NCI-H510A (cell line): ENCODE measurements around the gene KATNIP.

Source experiments
- DNase-seq: peaks from one replicate; lab custom pipeline; 2025; lab: John Stamatoyannopoulos, UW

Gene KATNIP

GRCh38 chr16:27583634-27584033 is 33.7 kb downstream of the KATNIP start:
- DNase-seq = no peak

- DNase-seq = no peak
Measured at GRCh38 chr16:27585200-27585599, 35.3 kb downstream of the KATNIP start.

- DNase-seq = no peak
Measured at GRCh38 chr16:27586711-27587110, 36.8 kb downstream of the KATNIP start.

- DNase-seq = no peak
Measured at GRCh38 chr16:27588057-27588456, 38.1 kb downstream of the KATNIP start.

- no peak for DNase-seq
Measured at GRCh38 chr16:27591837-27592236, 41.9 kb downstream of the KATNIP start.

- DNase-seq = no peak
Measured at GRCh38 chr16:27595475-27595874, 45.5 kb downstream of the KATNIP start.

GRCh38 chr16:27595993-27596392 is 46.0 kb downstream of the KATNIP start:
- DNase-seq = no peak

GRCh38 chr16:27596411-27596810 is 46.5 kb downstream of the KATNIP start:
- DNase-seq = no peak

GRCh38 chr16:27597361-27597760 is 47.4 kb downstream of the KATNIP start:
- no peak for DNase-seq

GRCh38 chr16:27598220-27598619 is 48.3 kb downstream of the KATNIP start:
- DNase-seq = no peak

GRCh38 chr16:27598931-27599565 is 49.1 kb downstream of the KATNIP start:
- DNase-seq = no peak

GRCh38 chr16:27599606-27600005 is 49.7 kb downstream of the KATNIP start:
- no peak for DNase-seq
